Activated CD4-positive, alpha-beta T cell treated with anti-CD3 and anti-CD28 coated beads, Interleukin-2, amount 50 U/mL, for 24 hours (primary cell): ENCODE data around the gene CEBPB.

Source experiments
- DNase-seq, 2 donors: peaks; one replicate each; pipeline ENCODE4 v3.0.0-alpha.2; 2020; ENCODE audit warnings: low read depth in 1 of 2, low spot score in 1 of 2

The CEBPB gene

GRCh38 chr20:50210066-50210619, 19.5 kb downstream of the CEBPB start:
- no peak for DNase-seq

DNA sequence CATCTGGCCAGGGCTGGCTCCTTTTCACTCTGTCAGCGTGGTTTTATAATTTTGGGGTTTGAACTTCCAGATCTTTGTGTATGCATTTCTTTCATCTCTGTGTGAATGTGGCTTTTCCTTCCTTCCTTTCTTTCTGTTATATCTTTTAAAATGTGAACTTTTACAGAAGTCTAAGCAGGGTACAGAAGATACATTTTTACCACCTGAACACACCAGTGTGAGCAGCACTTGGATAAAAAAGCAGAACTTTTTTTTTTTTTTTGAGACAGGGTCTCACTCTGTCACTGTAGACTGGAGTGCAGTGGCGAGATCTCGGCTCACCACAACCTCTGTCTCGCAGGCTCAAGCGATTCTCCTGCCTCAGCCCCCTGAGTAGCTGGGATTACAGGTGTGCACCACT, 20.5 kb downstream of the CEBPB start:
- no peak for DNase-seq

GRCh38 chr20:50213531-50214106, 23.0 kb downstream of the CEBPB start:
- DNase-seq: no peak

DNA sequence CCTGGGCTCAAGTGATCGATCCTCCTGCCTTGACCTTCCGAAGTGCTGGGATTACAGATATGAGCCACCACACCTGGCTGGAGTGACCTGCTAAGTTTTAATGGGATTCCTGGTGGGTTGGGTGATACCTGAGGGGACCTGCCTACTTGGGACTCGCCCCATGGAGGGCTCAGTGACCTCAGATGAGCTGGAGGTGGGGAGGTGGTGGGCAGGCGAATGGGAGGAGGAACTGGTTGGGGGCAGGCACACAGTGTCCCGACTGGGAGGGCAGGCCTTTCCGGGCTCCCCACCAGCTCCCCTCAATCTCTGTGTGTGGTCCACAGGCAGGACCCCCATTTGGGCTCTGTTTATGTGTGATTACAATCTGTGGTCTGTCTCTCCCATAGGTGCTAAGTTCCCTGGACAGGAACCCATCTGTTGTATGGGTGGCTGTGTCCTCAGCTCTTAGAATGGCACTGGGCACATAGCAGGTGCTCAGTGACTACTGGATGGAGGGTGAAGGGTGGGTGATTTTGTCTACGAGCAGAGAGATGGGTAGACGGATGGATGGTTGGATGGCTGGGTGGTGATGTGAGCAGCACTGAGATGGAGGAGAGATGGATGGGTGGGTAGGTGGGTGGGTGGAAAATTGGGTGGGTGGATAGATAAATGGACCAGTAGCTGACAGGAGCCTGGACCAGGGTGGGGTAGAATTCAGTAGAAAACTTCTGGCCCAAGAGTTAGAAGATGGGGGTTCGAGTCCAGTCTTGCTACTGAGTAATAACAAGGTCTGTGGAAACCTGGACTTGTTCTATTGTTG, 23.8 kb downstream of the CEBPB start:
- no peak for DNase-seq

GRCh38 chr20:50215101-50215690, 24.6 kb downstream of the CEBPB start:
- DNase-seq: no peak

DNA sequence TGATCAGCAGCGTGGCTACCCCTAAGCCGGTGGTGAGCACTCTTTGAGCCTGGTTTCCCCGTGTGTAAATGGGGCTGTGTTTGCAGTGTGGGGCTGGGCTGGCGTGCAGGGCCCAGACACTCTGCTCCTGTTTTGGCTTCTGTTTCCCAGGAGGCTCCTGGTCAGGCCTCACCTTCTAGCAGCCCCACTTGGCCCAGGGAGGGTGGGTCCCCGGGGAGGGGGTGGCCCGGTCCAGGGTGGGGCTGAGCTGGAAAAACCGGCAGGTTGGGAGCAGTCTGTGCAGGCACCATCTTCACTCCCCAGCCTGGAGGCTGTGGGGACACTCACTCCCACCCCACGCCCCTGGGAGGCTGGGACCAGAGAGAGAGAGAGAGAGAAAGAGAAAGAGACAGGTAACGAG, 25.3 kb downstream of the CEBPB start:
- DNase-seq: no peak

DNA sequence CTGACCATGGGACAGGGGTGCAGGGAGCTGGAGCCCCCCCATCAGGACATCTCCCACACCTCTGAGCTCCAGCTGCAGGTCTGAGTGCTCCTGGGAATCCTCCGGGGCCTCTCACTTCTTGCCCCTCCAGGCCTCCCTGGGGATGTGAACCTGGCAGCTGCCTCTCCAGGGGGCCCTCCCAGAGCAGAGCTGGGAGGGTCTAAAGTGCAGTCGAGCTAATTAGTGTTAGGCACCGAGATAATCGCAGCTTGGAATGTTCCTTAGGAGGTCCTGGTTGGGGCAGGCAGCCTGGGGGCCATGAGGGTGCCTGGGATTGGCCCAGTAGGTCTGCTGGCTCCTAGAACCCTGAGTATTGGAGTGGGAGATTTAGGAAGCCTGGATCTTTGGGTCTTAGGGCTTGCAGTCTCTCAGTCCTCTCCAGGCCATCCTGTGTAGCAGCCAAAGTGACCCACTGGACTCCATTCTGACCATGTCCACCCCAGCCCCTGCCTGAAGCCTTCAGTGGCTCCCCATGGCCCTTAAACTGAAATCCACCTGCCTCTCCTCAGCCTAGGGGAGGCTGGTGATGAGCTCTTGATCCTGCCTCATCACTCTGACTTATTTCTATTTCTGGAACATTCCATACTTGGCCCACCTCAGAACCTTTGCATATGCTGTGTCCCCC, 26.0 kb downstream of the CEBPB start:
- DNase-seq: no peak

DNA sequence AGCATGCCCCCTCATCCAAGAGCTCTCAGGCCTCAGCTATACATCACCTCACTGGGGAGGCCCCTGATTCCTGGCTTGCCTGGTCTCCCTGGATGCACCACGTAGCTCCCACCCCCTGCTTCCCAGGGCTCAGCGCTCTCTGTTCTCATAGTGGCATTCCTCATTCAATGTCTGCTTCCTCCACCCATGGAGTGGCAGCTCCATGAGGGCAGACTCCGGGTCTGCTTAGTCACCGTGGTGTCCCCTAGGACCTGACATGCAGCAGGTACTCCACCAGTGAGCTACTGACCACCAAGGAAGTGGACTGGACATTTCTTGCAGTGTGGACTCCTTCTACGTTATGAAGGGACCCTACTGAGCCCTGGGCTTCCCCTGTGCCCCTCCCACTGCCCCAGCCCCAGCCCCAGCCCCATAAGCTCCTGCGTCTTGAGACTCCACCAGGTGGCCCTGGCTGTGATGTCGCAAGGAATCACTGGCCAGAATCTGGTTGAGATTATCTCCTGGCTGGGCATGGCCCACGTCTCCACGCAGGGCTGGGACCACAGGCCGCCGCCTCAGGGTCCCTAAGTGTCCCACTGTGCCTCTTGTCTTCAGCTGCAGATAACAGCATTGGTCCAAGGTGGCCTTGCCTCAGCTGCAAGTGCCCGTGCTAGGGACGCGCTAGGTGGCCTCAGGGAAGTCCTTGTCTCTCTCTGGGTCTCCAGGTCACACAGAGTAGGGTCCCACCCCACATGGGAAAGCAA, 26.7 kb downstream of the CEBPB start:
- DNase-seq: no peak

- no peak for DNase-seq
Observed at GRCh38 chr20:50218987-50219435, 28.4 kb downstream of the CEBPB start.

DNA sequence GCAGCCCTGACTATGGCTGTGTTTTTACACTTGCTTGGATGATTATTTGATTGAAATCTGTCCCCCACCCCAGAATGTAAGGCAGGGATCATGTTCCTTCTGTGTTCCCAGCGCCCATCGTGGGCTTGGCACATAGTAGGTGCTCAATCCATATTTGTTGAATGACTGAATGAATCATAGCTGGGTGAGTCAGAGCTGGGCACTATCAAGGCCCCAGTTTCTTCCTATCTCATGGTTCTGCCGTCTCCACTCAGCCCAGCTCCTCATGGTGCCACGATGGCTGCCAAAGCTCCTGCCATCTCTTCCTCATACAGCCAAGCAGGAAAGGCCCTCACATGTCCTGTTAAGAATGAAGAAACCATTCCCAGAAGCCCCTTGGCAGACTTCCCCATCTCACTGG, 29.0 kb downstream of the CEBPB start:
- DNase-seq: no peak

DNA sequence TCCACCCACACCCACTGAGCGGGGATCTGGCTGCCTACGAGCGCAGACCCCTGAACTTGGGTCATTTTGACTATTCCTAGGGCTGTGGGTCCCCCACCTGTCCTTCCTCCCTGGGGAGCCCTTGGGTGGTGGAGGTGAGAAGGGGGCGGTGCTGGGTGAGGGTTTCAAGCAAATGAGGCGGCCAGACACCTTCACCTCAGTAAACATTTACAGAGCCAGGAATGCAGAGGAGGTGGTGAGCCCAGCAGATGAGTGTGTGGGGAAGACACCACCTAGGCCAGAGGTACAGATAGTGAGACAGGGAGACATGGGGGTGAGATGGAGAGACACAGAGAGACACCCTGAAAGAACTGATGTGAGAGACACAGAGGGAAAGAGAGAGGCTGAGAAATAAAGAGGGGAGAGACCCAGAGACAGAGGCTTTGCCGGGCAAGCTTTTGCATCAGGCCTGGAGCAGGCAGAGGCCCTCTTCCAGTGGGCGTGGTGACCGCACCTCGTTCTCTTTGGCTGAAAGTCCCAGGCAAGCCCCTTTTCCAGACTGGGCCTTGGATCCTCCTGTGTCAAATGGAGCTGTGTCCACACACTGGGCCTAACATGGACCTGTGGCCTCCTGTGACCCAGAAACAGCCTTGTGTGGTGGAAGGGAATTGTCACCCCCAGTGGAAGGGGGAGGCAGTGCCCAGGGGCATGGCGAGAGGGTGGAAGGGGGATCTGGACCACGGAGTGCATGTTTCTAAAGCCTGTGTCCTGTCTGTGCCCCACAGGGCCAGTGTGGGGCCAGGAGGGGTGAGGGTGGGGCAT, 29.7 kb downstream of the CEBPB start:
- no peak for DNase-seq

- no peak for DNase-seq
Observed at GRCh38 chr20:50220894-50221365, 30.3 kb downstream of the CEBPB start.

DNA sequence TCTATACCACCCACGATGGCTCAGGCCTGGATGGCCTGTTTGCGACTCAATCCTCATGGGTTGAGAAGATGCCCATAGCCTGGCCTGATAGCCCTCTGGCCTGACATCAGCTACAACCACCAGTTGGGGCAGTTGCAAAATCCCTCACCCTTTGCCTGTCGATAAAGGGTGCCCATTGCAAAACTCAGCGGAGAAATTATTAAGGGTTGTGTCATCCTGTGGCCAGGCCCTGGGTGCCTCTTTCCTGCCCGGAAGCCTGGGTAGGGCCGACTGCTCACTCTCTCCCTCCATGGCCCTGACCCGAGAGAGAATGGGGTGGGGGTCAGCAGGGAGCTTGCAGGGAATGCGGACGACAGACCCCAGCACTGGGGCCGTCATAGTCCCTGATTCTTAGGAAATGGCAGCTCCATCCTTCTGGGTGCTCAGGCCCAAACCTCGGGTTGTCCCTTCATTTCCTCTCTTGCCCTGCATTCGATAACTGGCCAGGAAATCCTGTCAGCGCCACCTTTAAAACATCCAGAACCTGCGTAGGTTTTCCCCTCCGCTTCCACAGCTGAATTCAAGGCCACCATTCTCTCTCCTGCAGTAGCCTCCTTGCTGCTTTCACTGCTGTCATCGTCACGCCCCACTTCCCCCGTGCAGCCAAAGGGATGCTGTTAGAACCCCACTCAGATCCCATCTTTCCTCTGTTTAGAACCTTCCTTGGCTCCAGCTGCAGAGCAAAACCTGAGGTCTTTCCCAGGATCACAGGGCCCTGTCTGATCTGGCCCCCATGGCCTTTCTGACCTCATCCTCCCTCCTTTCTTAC, 31.1 kb downstream of the CEBPB start:
- DNase-seq: no peak

- DNase-seq: no peak
Observed at GRCh38 chr20:50222309-50223038, 31.8 kb downstream of the CEBPB start.

DNA sequence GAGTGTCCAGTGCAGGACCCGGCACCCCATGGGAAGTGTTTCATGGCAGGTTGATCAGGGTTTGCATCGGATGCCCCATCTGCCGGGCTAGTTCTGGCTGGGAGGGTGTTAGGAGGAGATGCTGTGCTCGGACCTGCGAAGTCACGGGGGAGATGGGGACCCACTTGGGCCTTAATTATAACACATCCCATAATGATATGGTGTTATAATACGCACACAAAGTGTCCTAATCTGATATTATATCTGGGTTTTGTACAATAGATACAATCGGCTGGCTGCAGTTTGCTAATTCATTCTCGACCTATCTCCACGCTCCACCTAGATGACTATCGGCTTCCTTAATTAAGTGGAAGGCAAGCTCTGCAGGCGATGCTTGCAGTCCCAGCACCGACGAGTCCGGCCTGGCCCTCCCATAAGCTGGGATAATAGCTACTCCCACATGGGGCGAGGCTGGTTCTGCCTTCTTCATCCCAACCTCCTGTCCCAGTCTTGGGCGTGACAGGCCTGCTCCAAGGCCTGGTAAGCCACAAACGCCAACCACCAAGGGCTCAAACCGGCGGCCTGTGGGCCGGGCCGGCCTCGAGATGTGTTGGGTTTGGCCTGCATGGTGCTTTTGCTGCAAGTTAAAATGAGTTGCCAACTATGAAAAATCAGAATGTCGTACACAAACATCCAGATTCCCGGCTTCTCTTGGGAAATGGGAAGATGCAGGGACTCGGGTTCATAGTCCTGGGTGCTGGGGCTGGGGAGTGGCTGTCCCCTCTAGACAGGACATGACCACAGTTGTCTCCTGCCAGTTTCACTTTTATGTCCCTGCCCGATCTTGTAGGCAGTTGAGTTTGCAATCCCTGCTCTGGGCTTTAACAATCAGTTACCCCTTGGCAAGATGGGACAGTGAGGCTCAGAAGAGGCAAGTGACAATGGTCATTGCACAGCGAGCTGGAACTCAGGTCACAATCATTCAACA, 32.7 kb downstream of the CEBPB start:
- no peak for DNase-seq

DNA sequence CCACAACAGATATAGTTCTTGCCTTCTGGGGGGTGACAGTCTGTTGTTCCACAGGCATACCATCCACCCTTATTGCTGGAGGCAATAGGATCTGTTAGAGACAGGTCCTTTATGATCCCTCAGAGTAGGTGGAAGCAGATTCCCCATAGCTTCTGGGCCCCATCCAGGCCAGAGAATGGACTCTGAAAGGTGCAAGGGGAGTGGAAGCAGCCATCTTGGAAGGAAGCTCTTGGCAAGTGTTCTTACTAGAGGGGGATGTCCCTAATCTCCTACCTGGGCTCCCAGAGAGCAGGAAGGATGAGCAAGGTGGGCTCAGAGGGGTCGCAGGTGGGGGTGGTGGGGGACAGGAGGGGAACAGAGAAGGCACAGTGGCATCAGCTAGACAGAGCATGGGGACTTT, 33.4 kb downstream of the CEBPB start:
- DNase-seq: no peak

DNA sequence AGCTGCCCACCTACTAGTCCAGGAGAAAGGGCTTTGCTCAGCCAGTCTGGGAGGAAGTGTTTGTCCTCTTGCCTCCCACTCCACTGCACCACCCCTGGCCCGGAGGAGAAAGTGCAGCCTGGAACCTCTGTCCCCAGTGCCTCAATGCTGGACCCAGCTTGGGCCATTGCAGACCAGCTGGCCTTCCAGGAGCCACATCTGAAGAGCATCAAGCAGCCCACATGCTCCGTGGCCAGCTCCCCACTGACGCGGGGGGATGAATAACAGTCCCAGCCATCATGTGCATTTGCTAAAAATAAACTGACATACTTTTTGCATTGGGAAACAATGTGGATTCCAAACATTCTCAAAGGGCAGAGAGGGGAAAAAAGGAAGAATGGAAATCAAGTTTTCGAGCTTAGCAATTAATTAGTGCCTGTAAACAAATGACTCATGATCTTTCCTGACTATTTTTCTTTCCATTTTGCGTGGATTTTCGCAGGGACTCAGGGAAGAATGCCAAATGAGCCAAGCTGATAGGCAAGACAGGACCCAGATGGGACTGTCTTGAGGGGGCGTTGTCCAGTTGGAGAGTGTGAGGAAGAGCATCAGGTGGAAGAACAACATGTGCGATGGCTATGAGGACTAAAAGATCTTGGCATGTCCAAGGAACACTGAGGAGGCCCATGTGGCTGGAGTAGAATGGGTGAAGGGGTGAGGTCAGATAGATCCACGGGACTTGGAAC, 34.1 kb downstream of the CEBPB start:
- no peak for DNase-seq
